H1 (cell line): ENCODE measurements around the gene ADGRB3. TPM values are rescaled to one million over a fixed set of nuclear protein-coding genes. Genes with fewer than 3 reads are reported as not detected.

Source experiments
- CTCF ChIA-PET: fragments of 300-600 bp; sonication (Branson Sonifier 250); formaldehyde crosslinking; loops from one replicate; lab custom pipeline; 2021; ENCODE audit not compliant: partially characterized antibody; lab: Charles Lee
- POLR2A ChIA-PET: fragments of 300-600 bp; sonication (Branson Sonifier 250); formaldehyde crosslinking; loops from one replicate; lab custom pipeline; 2021; ENCODE audit warnings: inconsistent platforms; ENCODE audit not compliant: partially characterized antibody; lab: Charles Lee
- DNase-seq, 2 experiments: peaks; one replicate each; pipeline versions ENCODE4 v3.0.0 to v3.0.0-alpha.2; 2010 to 2022; ENCODE audit warnings: low spot score in 2 of 2, low read depth in 1 of 2, mixed read lengths in 1 of 2
- FAIRE-seq: peaks from 2 replicates; lab custom pipeline; 2011; peaks lifted over from hg19 to GRCh38; lab: Jason Lieb, UNC
- H2AFZ ChIP-seq: 2 replicates; pipeline ENCODE4 v1.8.1; 2012; ENCODE audit warnings: low read length, inconsistent platforms
- H2AK5ac ChIP-seq: 2 replicates; pipeline ENCODE4 v1.6.1; 2013; ENCODE audit warnings: low read depth, low read length
- H2BK120ac ChIP-seq: replicated peaks from 2 replicates; pipeline ENCODE3; 2013; ENCODE audit warnings: low read depth, low read length, inconsistent platforms
- H2BK12ac ChIP-seq: 2 replicates; pipeline ENCODE4 v1.6.1; 2013; ENCODE audit warnings: low read depth, low read length
- H2BK15ac ChIP-seq: 2 replicates; pipeline ENCODE4 v1.6.1; 2013; ENCODE audit warnings: low read length
- H2BK20ac ChIP-seq: 2 replicates; pipeline ENCODE4 v1.6.1; 2013; ENCODE audit warnings: low read length
- H2BK5ac ChIP-seq: 2 replicates; pipeline ENCODE4 v1.6.1; 2013; ENCODE audit warnings: low read depth, low read length
- H3K14ac ChIP-seq: 2 replicates; pipeline ENCODE4 v1.6.1; 2013; ENCODE audit warnings: inconsistent platforms; ENCODE audit not compliant: insufficient read length
- H3K18ac ChIP-seq: 2 replicates; pipeline ENCODE4 v1.6.1; 2013; ENCODE audit warnings: low read length; ENCODE audit errors: extremely low read depth
- H3K23ac ChIP-seq: 2 replicates; pipeline ENCODE4 v1.6.1; 2013; ENCODE audit warnings: inconsistent platforms; ENCODE audit not compliant: insufficient read length
- H3K23me2 ChIP-seq: 2 replicates; pipeline ENCODE4 v1.6.1; 2013; ENCODE audit warnings: low read depth, low read length
- H3K27ac ChIP-seq: 2 replicates; pipeline ENCODE4 v1.6.1; 2011; ENCODE audit warnings: low read depth, low read length, inconsistent platforms
- H3K27me3 ChIP-seq, 4 experiments: replicated peaks in 1 of 4; 1 replicate in 1 of 4; 2 replicates in 3 of 4; pipeline versions ENCODE4 v1.6.1 to v1.8.1; 2011 to 2013; ENCODE audit warnings: low read length in 3 of 4, mild to moderate bottlenecking in 3 of 4, inconsistent platforms in 2 of 4, mixed read lengths in 2 of 4, moderate library complexity in 1 of 4; ENCODE audit not compliant: control insufficient read depth in 3 of 4, insufficient read depth in 3 of 4; ENCODE audit errors: extremely low read depth in 1 of 4
- H3K36me3 ChIP-seq, 4 experiments: 2 replicates each; pipeline versions ENCODE4 v1.6.1 to v1.8.1; 2011 to 2013; ENCODE audit warnings: mild to moderate bottlenecking in 4 of 4, low read length in 3 of 4, moderate library complexity in 2 of 4, control low read depth in 1 of 4, inconsistent platforms in 1 of 4; ENCODE audit not compliant: insufficient read depth in 4 of 4, control insufficient read depth in 2 of 4
- H3K4ac ChIP-seq: replicated peaks from 2 replicates; pipeline ENCODE3; 2013; ENCODE audit warnings: low read length, low read depth, mixed read lengths, inconsistent platforms; ENCODE audit not compliant: insufficient read length
- H3K4me1 ChIP-seq, 4 experiments: replicated peaks in 1 of 4; 1 replicate in 1 of 4; 2 replicates in 3 of 4; pipeline versions ENCODE4 v1.6.1 to v1.8.1; 2011 to 2013; ENCODE audit warnings: low read length in 3 of 4, inconsistent platforms in 2 of 4, mixed read lengths in 1 of 4; ENCODE audit not compliant: insufficient read depth in 4 of 4, control insufficient read depth in 3 of 4
- H3K4me2 ChIP-seq, 2 experiments: 2 replicates each; pipeline versions ENCODE4 v1.6.1 to v1.8.1; 2011 to 2013; ENCODE audit warnings: low read depth in 2 of 2, low read length in 2 of 2, control low read depth in 1 of 2, inconsistent platforms in 1 of 2, mild to moderate bottlenecking in 1 of 2; ENCODE audit not compliant: insufficient read depth in 1 of 2
- H3K4me3 ChIP-seq, 4 experiments: fragments of 200-600, 300-600 bp in 1 of 4; sonication (generic), shearing (Covaris generic), sonication (Bioruptor Twin) in 1 of 4; 2 replicates each; pipeline versions ENCODE4 v1.5.1 to v1.8.1; 2011 to 2016; ENCODE audit warnings: low read length in 4 of 4, low read depth in 3 of 4, control low read depth in 2 of 4, inconsistent platforms in 2 of 4, mild to moderate bottlenecking in 2 of 4, mixed read lengths in 1 of 4, moderate library complexity in 1 of 4; ENCODE audit not compliant: insufficient read depth in 2 of 4; ENCODE audit errors: extremely low read depth in 1 of 4
- H3K56ac ChIP-seq: replicated peaks from 2 replicates; pipeline ENCODE3; 2013; ENCODE audit warnings: low read depth, mild to moderate bottlenecking, mixed read lengths, low read length, inconsistent platforms; ENCODE audit not compliant: insufficient read length
- H3K79me1 ChIP-seq: 2 replicates; pipeline ENCODE4 v1.6.1; 2013; ENCODE audit warnings: low read depth, low read length, control low read depth
- H3K79me2 ChIP-seq, 2 experiments: 2 replicates each; pipeline versions ENCODE4 v1.6.1 to v1.8.1; 2012 to 2013; ENCODE audit warnings: low read length in 2 of 2, mild to moderate bottlenecking in 2 of 2, inconsistent platforms in 1 of 2; ENCODE audit not compliant: insufficient read depth in 2 of 2, control insufficient read depth in 1 of 2
- H3K9ac ChIP-seq, 4 experiments: replicated peaks in 1 of 4; 1 replicate in 1 of 4; 2 replicates in 3 of 4; pipeline versions ENCODE4 v1.6.1 to v1.8.1; 2011 to 2013; ENCODE audit warnings: low read depth in 3 of 4, low read length in 3 of 4, control low read depth in 2 of 4, mild to moderate bottlenecking in 2 of 4, moderate library complexity in 2 of 4, inconsistent platforms in 1 of 4; ENCODE audit errors: extremely low read depth in 1 of 4
- H3K9me3 ChIP-seq, 2 experiments: 2 replicates each; pipeline versions ENCODE4 v1.6.1 to v1.8.1; 2012 to 2013; ENCODE audit warnings: mild to moderate bottlenecking in 2 of 2, moderate library complexity in 2 of 2, control low read depth in 1 of 2, inconsistent platforms in 1 of 2, low read depth in 1 of 2, low read length in 1 of 2, mixed read lengths in 1 of 2; ENCODE audit not compliant: insufficient read depth in 2 of 2
- H4K20me1 ChIP-seq, 2 experiments: replicated peaks in 1 of 2; 2 replicates each; pipeline versions ENCODE3 to v1.8.1; 2011 to 2013; ENCODE audit warnings: inconsistent platforms in 2 of 2, low read length in 2 of 2, mild to moderate bottlenecking in 1 of 2; ENCODE audit not compliant: insufficient read depth in 2 of 2, control insufficient read depth in 1 of 2
- H4K5ac ChIP-seq: 2 replicates; pipeline ENCODE4 v1.6.1; 2013; ENCODE audit warnings: low read length, low read depth, mixed read lengths, inconsistent platforms; ENCODE audit not compliant: insufficient read length
- H4K8ac ChIP-seq: 2 replicates; pipeline ENCODE4 v1.8.0; 2013; ENCODE audit warnings: mild to moderate bottlenecking, moderate library complexity, low read length, inconsistent platforms; ENCODE audit not compliant: insufficient read depth; ENCODE audit errors: extremely low read depth
- H4K91ac ChIP-seq: replicated peaks from 2 replicates; pipeline ENCODE3; 2013; ENCODE audit warnings: low read length, mixed read lengths, inconsistent platforms; ENCODE audit not compliant: insufficient read length
- CBX8 ChIP-seq: fragments of 300-800, 300-1000 bp; sonication (generic); IDR thresholded peaks from 2 replicates; pipeline ENCODE4 v1.7.1; 2016; ENCODE audit warnings: low read depth, low read length, borderline replicate concordance
- CEBPB ChIP-seq: IDR thresholded peaks from 2 replicates; pipeline ENCODE4 v1.6.1; 2012; ENCODE audit warnings: low read depth, low read length
- CTBP2 ChIP-seq: IDR thresholded peaks from 2 replicates; pipeline ENCODE4 v1.7.0; 2011; ENCODE audit warnings: borderline replicate concordance, mild to moderate bottlenecking, moderate library complexity, mixed read lengths, low read length; ENCODE audit not compliant: insufficient read depth, insufficient read length
- CTCF ChIP-seq, 3 experiments: IDR thresholded peaks; 1 replicate in 2 of 3; 2 replicates in 1 of 3; pipeline versions ENCODE4 v1.5.1 to v1.6.1; 2011; ENCODE audit warnings: low read length in 3 of 3, mild to moderate bottlenecking in 3 of 3, inconsistent platforms in 2 of 3, low read depth in 1 of 3, moderate library complexity in 1 of 3; ENCODE audit not compliant: insufficient read depth in 1 of 3; ENCODE audit errors: control extremely low read depth in 1 of 3
- EGR1 ChIP-seq: IDR thresholded peaks from 2 replicates; pipeline ENCODE4 v1.6.1; 2011; ENCODE audit warnings: low read depth, low read length, borderline replicate concordance
- RAD21 ChIP-seq, 2 experiments: IDR thresholded peaks in 1 of 2; conservative IDR thresholded peaks in 1 of 2; 2 replicates each; pipeline ENCODE4 v1.6.1; 2011; ENCODE audit warnings: low read depth in 2 of 2, low read length in 2 of 2, improper control_type of control experiment in 1 of 2, inconsistent platforms in 1 of 2, mild to moderate bottlenecking in 1 of 2, moderate library complexity in 1 of 2
- RFX5 ChIP-seq: IDR thresholded peaks from 2 replicates; pipeline ENCODE4 v1.6.1; 2011; ENCODE audit warnings: low read depth, low read length, improper control_type of control experiment, borderline replicate concordance
- RXRA ChIP-seq: IDR thresholded peaks from 2 replicates; pipeline ENCODE4 v1.6.1; 2011; ENCODE audit warnings: low read depth, mild to moderate bottlenecking, low read length, moderate library complexity; ENCODE audit not compliant: insufficient read depth
- YY1 ChIP-seq: IDR thresholded peaks from 2 replicates; pipeline ENCODE4 v1.6.1; 2011; ENCODE audit warnings: low read depth, mild to moderate bottlenecking, low read length
- WGBS, 2 experiments: shearing (Covaris generic) in 1 of 2; methylation state at CpG; one replicate each; pipeline versions ENCODE4 v1.1.6 to v1.1.7; 2013 to 2015; ENCODE audit warnings: low lambda C conversion rate in 2 of 2, mixed read lengths in 2 of 2, inconsistent platforms in 1 of 2, low coverage in 1 of 2, missing lambda C conversion rate in 1 of 2; ENCODE audit not compliant: insufficient replicate concordance in 2 of 2, insufficient coverage in 1 of 2, insufficient read length in 1 of 2; ENCODE audit errors: extremely low coverage in 1 of 2, missing lambda C conversion rate in 1 of 2; 5-methylcytosine and 5-hydroxymethylcytosine counted together
- polyA plus RNA-seq, 7 experiments: library from polyadenylated mRNA; depleted of rRNA in 3 of 7; stranded (reverse) in 5 of 7; unstranded in 2 of 7; fragments of >200 nt in 5 of 7; fragments of 200-250 nt in 2 of 7; gene quantifications; 1 replicate in 5 of 7; 2 replicates in 1 of 7; 4 replicates in 1 of 7; pipeline versions ENCODE4 v1.2.1 to v1.2.3, GENCODE V29; 2011 to 2013; ENCODE audit warnings: missing spikeins in 2 of 7, mixed read lengths in 2 of 7
- total RNA-seq: library from RNA; stranded (reverse); fragmentation: NEBNext Ultra II Directional; extraction: Animal tissue kit (Norgen Biotek cat#: 25700); gene quantifications from 2 replicates; pipeline ENCODE4 v1.2.1, GENCODE V29; 2021

Gene ADGRB3
- total and polyA plus RNA-seq, 2 of the 8 experiments (the other 6 are each of a cell fraction or from before 2014, with no cell fraction given), result 0.35 to 1.2 TPM

DNA sequence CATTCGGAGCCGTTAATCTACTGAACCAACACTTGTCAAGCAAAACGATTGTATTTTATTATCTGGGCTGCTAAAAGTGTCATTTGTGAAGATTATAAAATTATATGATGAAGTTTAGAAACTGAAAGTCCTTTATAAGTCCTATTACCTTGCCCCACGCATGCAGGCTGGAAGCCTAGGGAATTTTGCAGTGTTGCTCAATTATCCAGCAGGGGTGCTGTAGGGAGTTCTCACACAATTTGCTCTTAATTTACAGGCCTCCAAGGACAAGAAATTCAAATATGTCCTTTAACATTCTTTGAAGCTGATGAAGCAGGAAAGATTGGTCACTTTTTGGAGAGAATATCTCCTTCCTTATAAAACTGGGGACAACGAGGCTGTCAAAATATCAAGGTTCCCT is 792.8 kb downstream of the ADGRB3 start:
- H2BK120ac ChIP-seq, result no peak overlapping the region
- 87% methylated on average over 5 of the region's 5 CpGs; no CpG with 5 or more reads in 1 of the 2 experiments for WGBS, 2 experiments
- no peak overlapping the region for H4K8ac ChIP-seq
- H2AFZ ChIP-seq, result peak overlapping the region; percentile 35; the same call in 1 of the 2 replicates
- H2BK12ac ChIP-seq, result no peak overlapping the region
- no peak overlapping the region for H3K4me3 ChIP-seq
- ChIA-PET CTCF (interaction anchor here (0.6 to 1.2 kb wide), 5 partner anchors 18 to 460 kb away, joined by 3 read pairs; no protein-coding TSS in a partner anchor), POLR2A (no interaction called here)
- H3K79me1 ChIP-seq, result no peaks in the 10 kb centered on the region
- H2BK20ac ChIP-seq, result no peak overlapping the region
- H3K23ac ChIP-seq, result no peak overlapping the region
- H4K91ac ChIP-seq, result no peak overlapping the region
- DNase-seq (no peak), FAIRE-seq (no peak)
- H3K27ac ChIP-seq, result no peak overlapping the region
- no peaks in the 10 kb centered on the region for H3K36me3 ChIP-seq
- H3K4me1 ChIP-seq, result no peaks in the 10 kb centered on the region
- H3K4me2 ChIP-seq, result no peak overlapping the region
- H3K23me2 ChIP-seq, result no peaks in the 10 kb centered on the region
- no peak overlapping the region for H4K5ac ChIP-seq
- H3K9ac ChIP-seq, result no peak overlapping the region
- H3K56ac ChIP-seq, result no peak overlapping the region
- H3K79me2 ChIP-seq, result no peaks in the 10 kb centered on the region
- H2BK15ac ChIP-seq, result no peak overlapping the region
- no peak overlapping the region for H3K14ac ChIP-seq
- TF ChIP-seq CTCF (IDR thresholded peaks at IDR 0.05; ENCODE audit: control extremely low read depth in 1 of 3, insufficient read depth in 1 of 3, low read depth in 1 of 3, low read length in 3 of 3) (peak in 1 of 3 experiments; percentile 30; a peak in 1 of 4 replicates), CTBP2 (no peak), RFX5 (no peak), YY1 (no peak), CBX8 (no peak), RXRA (no peak), RAD21 (IDR thresholded peaks at IDR 0.05 in 1 of 2, conservative IDR thresholded peaks at IDR 0.05 in 1 of 2; ENCODE audit: low read depth in 2 of 2, low read length in 2 of 2) (no peak; a peak in 1 of 4 replicates), CEBPB (peak; percentile 51; the same call in 1 of the 2 replicates), EGR1 (no peak)
- no peak overlapping the region for H3K18ac ChIP-seq
- H3K27me3 ChIP-seq, result no peaks in the 10 kb centered on the region
- H2AK5ac ChIP-seq, result no peak overlapping the region
- H2BK5ac ChIP-seq, result no peak overlapping the region
- H3K9me3 ChIP-seq, result peaks cover 0 to 8% of the 10 kb centered on the region in 2 experiments; a peak in 1 of 4 replicates
- H4K20me1 ChIP-seq, result no peaks in the 10 kb centered on the region
- no peak overlapping the region for H3K4ac ChIP-seq
